OCI-LY7 (cell line): ENCODE data around the gene CCL27. TPM values are rescaled to one million over a fixed set of nuclear protein-coding genes. Genes with fewer than 3 reads are reported as not detected.
A peak's percentile ranks its signal among the peaks of the same experiment; 100 is the strongest.

Experiments used
- BruUV-seq: library from RNA; stranded (reverse); fragments of 400-500 nt; replicated peaks from 2 replicates; lab custom pipeline; 2021; lab: Mats Ljungman, UMichigan
- CTCF ChIA-PET: fragments of 300-600 bp; sonication (Branson Sonifier 250); formaldehyde crosslinking; loops from one replicate; lab custom pipeline; 2022; ENCODE audit warnings: antibody characterized with exemption; ENCODE audit not compliant: unreplicated experiment; lab: Charles Lee
- POLR2A ChIA-PET: fragments of 300-600 bp; sonication (Branson Sonifier 250); formaldehyde crosslinking; loops from one replicate; lab custom pipeline; 2022; ENCODE audit warnings: antibody characterized with exemption; lab: Charles Lee
- DNase-seq: peaks from one replicate; pipeline ENCODE4 v3.0.0-alpha.2; 2015; ENCODE audit warnings: low spot score
- H2AFZ ChIP-seq: fragments of 200-600 bp; sonication (generic), shearing (Covaris generic); 2 replicates; pipeline ENCODE4 v1.6.1; 2014; ENCODE audit warnings: mild to moderate bottlenecking, antibody characterized with exemption, low read length, moderate library complexity
- H3K27ac ChIP-seq: fragments of 200-600 bp; sonication (generic); 2 replicates; pipeline ENCODE4 v1.5.1; 2014; ENCODE audit warnings: mixed run types, low read depth, mild to moderate bottlenecking, moderate library complexity, low read length, inconsistent platforms; ENCODE audit not compliant: poor library complexity, severe bottlenecking
- H3K36me3 ChIP-seq: fragments of 200-600 bp; sonication (generic); 2 replicates; pipeline ENCODE4 v1.6.1; 2014; ENCODE audit warnings: mild to moderate bottlenecking, antibody characterized with exemption, low read length, moderate library complexity, mixed read lengths; ENCODE audit not compliant: insufficient read depth
- H3K4me1 ChIP-seq: fragments of 200-600 bp; sonication (generic); 2 replicates; pipeline ENCODE4 v1.5.1; 2014; ENCODE audit warnings: mild to moderate bottlenecking, low read length; ENCODE audit not compliant: insufficient read depth, poor library complexity, severe bottlenecking
- H3K4me2 ChIP-seq: fragments of 200-600 bp; sonication (generic); 2 replicates; pipeline ENCODE4 v1.6.1; 2014; ENCODE audit warnings: mild to moderate bottlenecking, low read length
- H3K4me3 ChIP-seq: fragments of 200-600 bp; sonication (generic); 2 replicates; pipeline ENCODE4 v1.5.1; 2014; ENCODE audit warnings: mild to moderate bottlenecking, low read depth, low read length; ENCODE audit not compliant: poor library complexity, severe bottlenecking
- H3K79me2 ChIP-seq: fragments of 200-600 bp; sonication (generic); 2 replicates; pipeline ENCODE4 v1.6.1; 2016; ENCODE audit warnings: low read depth, mild to moderate bottlenecking, low read length, moderate library complexity, mixed read lengths; ENCODE audit not compliant: insufficient read depth
- H3K9me2 ChIP-seq: fragments of 200-600 bp; sonication (generic); 2 replicates; pipeline ENCODE4 v1.6.1; 2016; ENCODE audit warnings: mild to moderate bottlenecking, low read length, mixed read lengths; ENCODE audit not compliant: insufficient read depth
- H3K9me3 ChIP-seq: fragments of 200-600 bp; sonication (generic); 2 replicates; pipeline ENCODE4 v1.6.1; 2014; ENCODE audit warnings: mild to moderate bottlenecking, mixed run types, low read length, mixed read lengths
- H4K20me1 ChIP-seq: fragments of 200-600 bp; sonication (generic); 2 replicates; pipeline ENCODE4 v1.6.1; 2014; ENCODE audit warnings: mild to moderate bottlenecking, antibody characterized with exemption, low read length, moderate library complexity, mixed read lengths; ENCODE audit not compliant: insufficient read depth
- CTCF ChIP-seq: fragments of 200-600 bp; sonication (generic); conservative IDR thresholded peaks from 2 replicates; pipeline ENCODE4 v1.5.1; 2014; ENCODE audit warnings: mild to moderate bottlenecking, antibody characterized with exemption, low read length, moderate library complexity, mixed read lengths
- EZH2phosphoT487 ChIP-seq: fragments of 200-600 bp; sonication (generic); IDR thresholded peaks from 2 replicates; pipeline ENCODE4 v1.6.1; 2018; ENCODE audit warnings: low read depth, borderline replicate concordance, mild to moderate bottlenecking, mixed run types, antibody characterized with exemption, low read length, moderate library complexity, mixed read lengths
- intact Hi-C: fragments of 100-400 bp; cut with micrococcal nuclease; formaldehyde crosslinking; loops from one replicate; pipeline ENCODE4 v1.10.0; 2022; ENCODE audit not compliant: unreplicated experiment
- small RNA-seq: library from RNA; depleted of rRNA; stranded (forward); fragments of <200 nt; gene quantifications from one replicate; pipeline ENCODE3, GENCODE V24; 2014
- total RNA-seq, 2 experiments: library from RNA; depleted of rRNA in 1 of 2; stranded (reverse); fragments of >200 nt in 1 of 2; shearing (Covaris generic) in 1 of 2; gene quantifications; 2 replicates each; pipeline ENCODE4 v1.2.3, GENCODE V29; 2014 to 2022

Gene CCL27
- total RNA-seq, 2 experiments from 2014 or later = 0.42 TPM; not detected in 1

- TF ChIP-seq CTCF (no peak), EZH2phosphoT487 (no peak)
- H3K36me3 ChIP-seq = peaks cover 19% of the 10 kb centered on the region; the same call in 1 of the 2 replicates
- POLR2A ChIA-PET = no interaction called here
- H3K27ac ChIP-seq = no peak overlapping the region
- BruUV-seq = no TSS peak
- peaks cover 31% of the 10 kb centered on the region for H3K4me1 ChIP-seq
- H3K79me2 ChIP-seq = peaks cover 11% of the 10 kb centered on the region; the same call in 1 of the 2 replicates
- no peak overlapping the region for H3K4me3 ChIP-seq
- no peak overlapping the region for H2AFZ ChIP-seq
- no peaks in the 10 kb centered on the region for H3K9me2 ChIP-seq
- CTCF ChIA-PET = no interaction called here
- H3K9me3 ChIP-seq = no peaks in the 10 kb centered on the region
- intact Hi-C loops = no loop called here
- H3K4me2 ChIP-seq = no peak overlapping the region
- no peak for DNase-seq
- no peaks in the 10 kb centered on the region for H4K20me1 ChIP-seq
Observed at GRCh38 chr9:34615132-34615531, 47.3 kb downstream of the CCL27 start.

GRCh38 chr9:34612788-34613390, 49.6 kb downstream of the CCL27 start:
- Histone ChIP-seq H3K27ac (peak overlapping the region; percentile 21), H3K4me3 (peak overlapping the region; percentile 91), H3K36me3 (peaks cover 21% of the 10 kb centered on the region), H2AFZ (peak overlapping the region; percentile 65), H3K9me3 (no peaks in the 10 kb centered on the region), H3K79me2 (peaks cover 11% of the 10 kb centered on the region; the same call in 1 of the 2 replicates), H3K9me2 (no peaks in the 10 kb centered on the region), H3K4me1 (peaks cover 21% of the 10 kb centered on the region), H4K20me1 (no peaks in the 10 kb centered on the region), H3K4me2 (peak overlapping the region; percentile 80)
- ChIA-PET POLR2A (interaction anchor here (1.5 to 2.2 kb wide), 3 partner anchors 8 to 25 kb away, joined by 7 to 12 read pairs (median 11); partner anchors contain the start of genes DCTN3 and SIGMAR1), CTCF (no interaction called here)
- no TSS peak for BruUV-seq
- peak; percentile 86 for DNase-seq
- peak; percentile 90 for TF ChIP-seq CTCF
- no peak for TF ChIP-seq EZH2phosphoT487
- intact Hi-C loops = loop anchor here (1.0 to 2.0 kb wide), 2 partner anchors 21 to 90 kb away; no protein-coding TSS in a partner anchor

Small RNA genes lying within 50 kb of the gene (small RNA-seq; reads per million reads assigned to genes)
- not detected for gene CCL27

Other genes with a start within 250 kb of the CCL27 start
- 5.2 and 6.5 TPM in 2 replicates for gene FAM219A, start 204.1 kb downstream of the CCL27 start, total RNA-seq (2014; rRNA removed; shearing (Covaris generic))
- gene FAM219A, start 204.1 kb downstream of the CCL27 start, total RNA-seq (2022) = 12.7 and 14.3 TPM in 2 replicates
- 0.57 TPM in 1 of 2 replicates, not detected in the other for gene DNAI1, start 203.9 kb downstream of the CCL27 start, total RNA-seq (2014; rRNA removed; shearing (Covaris generic))
- 0.55 and 0.97 TPM in 2 replicates for gene DNAI1, start 203.9 kb downstream of the CCL27 start, total RNA-seq (2022)
- gene ENHO, start 139.7 kb downstream of the CCL27 start, total RNA-seq (2014; rRNA removed; shearing (Covaris generic)) = not detected in 2 replicates
- gene ENHO, start 139.7 kb downstream of the CCL27 start, total RNA-seq (2022) = 0.46 and 0.91 TPM in 2 replicates
- not detected in 2 replicates for gene CNTFR, start 72.9 kb downstream of the CCL27 start, total RNA-seq (2014; rRNA removed; shearing (Covaris generic))
- gene CNTFR, start 72.9 kb downstream of the CCL27 start, total RNA-seq (2022) = not detected in 2 replicates
- 33.6 and 40.3 TPM in 2 replicates for gene RPP25L, start 50.6 kb downstream of the CCL27 start, total RNA-seq (2014; rRNA removed; shearing (Covaris generic))
- gene RPP25L, start 50.6 kb downstream of the CCL27 start, total RNA-seq (2022) = 31.6 and 33.7 TPM in 2 replicates
- 79.7 and 80.3 TPM in 2 replicates for gene DCTN3, start 42.2 kb downstream of the CCL27 start, total RNA-seq (2014; rRNA removed; shearing (Covaris generic))
- 84.2 and 96.3 TPM in 2 replicates for gene DCTN3, start 42.2 kb downstream of the CCL27 start, total RNA-seq (2022)
- 1.4 and 1.9 TPM in 2 replicates for gene ARID3C, start 33.6 kb downstream of the CCL27 start, total RNA-seq (2014; rRNA removed; shearing (Covaris generic))
- 0.38 and 0.44 TPM in 2 replicates for gene ARID3C, start 33.6 kb downstream of the CCL27 start, total RNA-seq (2022)
- 97.2 and 103 TPM in 2 replicates for gene SIGMAR1, start 24.9 kb downstream of the CCL27 start, total RNA-seq (2014; rRNA removed; shearing (Covaris generic))
- 110 TPM in 2 replicates for gene SIGMAR1, start 24.9 kb downstream of the CCL27 start, total RNA-seq (2022)
- 78.2 and 90.9 TPM in 2 replicates for gene GALT, start 16.0 kb downstream of the CCL27 start, total RNA-seq (2014; rRNA removed; shearing (Covaris generic))
- 61.2 and 62.5 TPM in 2 replicates for gene GALT, start 16.0 kb downstream of the CCL27 start, total RNA-seq (2022)
- gene IL11RA, start 10.5 kb downstream of the CCL27 start, total RNA-seq (2014; rRNA removed; shearing (Covaris generic)) = 16.2 and 16.7 TPM in 2 replicates
- gene IL11RA, start 10.5 kb downstream of the CCL27 start, total RNA-seq (2022) = 20.1 and 29.2 TPM in 2 replicates
- not detected in 2 replicates for gene CCL19, start 28.6 kb upstream of the CCL27 start, total RNA-seq (2014; rRNA removed; shearing (Covaris generic))
- not detected in 2 replicates for gene CCL19, start 28.6 kb upstream of the CCL27 start, total RNA-seq (2022)
- gene CCL21, start 47.5 kb upstream of the CCL27 start, total RNA-seq (2014; rRNA removed; shearing (Covaris generic)) = not detected in 2 replicates
- gene CCL21, start 47.5 kb upstream of the CCL27 start, total RNA-seq (2022) = not detected in 2 replicates